Smooth muscle cell of the umbilical artery (primary cell): ENCODE results near the gene FOXJ2. TPM values are rescaled to one million over a fixed set of nuclear protein-coding genes. Genes with fewer than 3 reads are reported as not detected.

ENCODE experiments used
- total RNA-seq: library from RNA; depleted of rRNA; stranded (reverse); fragments of >200 nt; gene quantifications from 2 replicates; pipeline ENCODE4 v1.2.3, GENCODE V29; 2014

The FOXJ2 gene
- total RNA-seq: 5.6 and 7.4 TPM in 2 replicates

DNA sequence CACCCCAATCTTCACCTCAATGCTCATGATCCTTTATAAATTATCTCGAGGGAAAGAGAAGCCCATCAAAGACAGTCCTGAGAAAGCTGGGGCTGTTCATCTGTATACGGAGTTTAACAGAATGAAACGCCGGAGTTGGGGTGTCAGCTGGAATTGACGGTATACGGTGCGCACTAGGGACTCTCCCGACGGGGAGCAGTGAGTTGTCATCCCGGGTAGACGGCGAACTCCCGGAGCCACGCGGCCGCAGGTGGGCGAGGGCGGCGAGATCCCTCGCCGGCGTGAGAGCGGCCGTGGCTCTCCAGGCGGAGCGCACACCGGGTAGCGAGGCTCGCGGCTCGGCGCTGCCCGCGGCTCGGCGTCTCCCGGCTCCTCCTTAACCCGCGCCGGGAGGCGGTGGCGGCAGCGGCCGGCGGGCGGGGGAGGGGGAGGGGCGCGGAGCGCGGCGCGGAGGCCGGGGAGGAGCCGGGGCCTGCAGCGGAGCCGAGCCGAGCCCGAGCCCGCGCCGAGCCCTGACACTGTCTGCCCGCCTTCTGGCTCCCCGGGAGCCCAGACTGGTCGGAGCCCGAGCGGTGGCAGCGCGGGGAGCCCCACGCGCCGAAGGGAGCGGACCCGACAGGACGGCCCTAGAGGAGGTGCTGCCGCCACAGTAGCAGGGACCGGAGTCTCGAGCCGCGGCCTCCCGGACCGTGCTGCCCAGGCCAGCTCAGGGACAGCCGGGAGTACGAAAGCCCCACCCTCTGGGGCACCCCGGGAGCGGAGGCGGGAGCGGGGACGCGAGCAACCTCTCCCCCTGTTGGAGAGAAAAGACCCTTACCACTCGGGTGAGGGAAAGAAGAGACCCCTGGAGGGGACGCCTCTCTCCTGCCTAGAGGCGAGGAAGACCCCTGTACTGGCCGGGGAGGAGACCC, at the start of gene FOXJ2:
Gene FOXJ2, plus strand, starts transcription at position 475 of the 911 bp plus-strand sequence. CDS start 7,117 bp downstream, outside the sequence.

DNA sequence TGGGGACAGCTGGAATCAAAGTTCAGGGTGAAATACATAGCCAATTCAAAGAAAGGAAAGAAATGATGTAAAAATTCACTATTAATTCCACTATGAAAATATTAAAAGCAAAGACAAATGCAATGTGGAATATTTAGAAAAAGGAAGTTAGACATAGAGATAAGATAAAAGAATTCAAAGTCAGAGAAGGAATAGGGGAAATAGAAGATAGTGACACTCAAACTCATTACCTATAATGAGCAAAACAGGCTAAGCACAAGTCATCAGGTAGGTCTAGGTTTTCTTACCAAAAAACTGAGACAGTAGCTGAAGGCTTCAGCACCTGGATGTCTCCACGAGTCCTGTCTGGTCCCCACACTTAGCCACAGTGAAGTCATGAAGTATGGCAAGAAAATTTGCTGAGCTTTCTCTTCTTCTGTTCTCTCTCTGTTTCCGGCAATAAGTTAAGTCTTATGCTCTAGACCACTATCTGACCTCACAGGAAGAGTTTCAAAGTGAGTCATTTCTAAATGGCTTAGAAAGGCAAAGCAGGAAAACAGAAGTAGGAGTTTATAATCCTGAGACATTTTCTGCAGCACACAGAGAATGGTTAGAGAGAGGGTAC, 33.6 kb downstream of the FOXJ2 start, which contains the start of gene C3AR1:
Gene C3AR1, minus strand, starts transcription at position 369 of the 604 bp plus-strand sequence. CDS start 6,174 bp downstream, outside the sequence.

Other genes starting within 250 kb of the FOXJ2 start
- not detected in 2 replicates for gene NANOG, start 243.3 kb upstream of the FOXJ2 start, total RNA-seq
- gene SLC2A14, start 159.8 kb upstream of the FOXJ2 start, total RNA-seq: 0.09 TPM in 1 of 2 replicates, not detected in the other
- gene SLC2A3, start 96.5 kb upstream of the FOXJ2 start, total RNA-seq: 100 and 155 TPM in 2 replicates
- gene C3AR1, start 33.6 kb downstream of the FOXJ2 start, total RNA-seq: 0.51 and 1.5 TPM in 2 replicates
- 55.2 and 58.2 TPM in 2 replicates for gene NECAP1, start 49.6 kb downstream of the FOXJ2 start, total RNA-seq
- 0.18 TPM in 1 of 2 replicates, not detected in the other for gene CLEC4A, start 90.9 kb downstream of the FOXJ2 start, total RNA-seq
- not detected in 2 replicates for gene ZNF705A, start 124.3 kb downstream of the FOXJ2 start, total RNA-seq
- gene FAM90A1, start 194.9 kb downstream of the FOXJ2 start, total RNA-seq: under 0.01 and 0.09 TPM in 2 replicates